ENCODE measurements around the gene IGF1R. TPM values are rescaled to one million over a fixed set of nuclear protein-coding genes. Genes with fewer than 3 reads are reported as not detected.

The IGF1R gene
- total RNA-seq, 2 experiments from 2014 or later: 21.5 to 23.4 TPM

DNA sequence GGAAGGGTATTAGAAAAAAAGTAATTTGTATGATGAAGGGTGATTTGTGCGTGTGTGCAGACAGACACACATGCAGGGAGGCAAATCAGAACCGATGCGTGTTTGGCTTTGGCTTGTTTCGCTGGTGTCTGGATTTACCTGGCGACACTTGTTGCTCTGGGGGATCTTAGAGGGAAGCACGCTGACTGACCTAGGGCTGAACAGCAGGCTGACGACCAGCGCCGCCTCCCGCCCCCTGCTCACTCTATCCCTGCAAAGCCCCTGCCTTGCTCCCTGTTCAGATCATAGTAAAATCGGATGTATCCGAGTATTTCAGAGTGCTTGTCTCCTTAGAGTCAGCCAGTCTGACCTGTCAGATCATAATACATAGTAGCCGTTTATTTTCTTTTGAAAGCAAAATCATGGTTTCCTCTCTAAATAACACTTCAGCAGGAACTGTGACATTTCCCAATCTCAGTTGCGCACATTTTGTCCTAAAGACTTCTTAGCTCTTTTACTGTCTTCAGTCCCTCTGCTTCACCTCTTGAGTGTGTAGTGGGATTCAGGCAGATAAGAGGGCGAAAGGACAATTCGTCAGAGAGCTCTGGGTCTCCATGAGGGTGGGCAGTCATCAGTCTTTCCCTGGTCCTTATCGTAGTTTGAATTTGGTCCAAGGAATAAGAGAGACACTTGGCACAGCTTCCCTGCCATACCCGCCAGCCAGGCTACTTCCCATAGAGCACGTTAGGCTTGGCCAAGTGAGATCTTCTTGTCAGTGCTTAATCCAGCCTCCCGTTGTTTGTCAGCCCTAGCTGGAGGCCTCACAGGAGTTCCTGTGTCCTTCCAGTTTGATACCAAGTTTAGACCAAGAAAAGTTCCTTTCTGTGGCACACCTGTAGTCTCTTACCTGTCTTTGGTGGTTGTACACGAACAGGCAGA is 261.9 kb downstream of the IGF1R start:
- POLR2A ChIA-PET: no interaction called here
- Mint-ChIP-seq H3K4me3 (no peak overlapping the region), H3K4me1 (peaks cover 4% of the 10 kb centered on the region), H3K27ac (no peak overlapping the region), H3K36me3 (peaks cover 3% of the 10 kb centered on the region), H3K27me3 (no peaks in the 10 kb centered on the region), H3K9me3 (no peaks in the 10 kb centered on the region)
- DNase-seq (no peak), ATAC-seq (ENCODE audit: low read depth) (no peak)

DNA sequence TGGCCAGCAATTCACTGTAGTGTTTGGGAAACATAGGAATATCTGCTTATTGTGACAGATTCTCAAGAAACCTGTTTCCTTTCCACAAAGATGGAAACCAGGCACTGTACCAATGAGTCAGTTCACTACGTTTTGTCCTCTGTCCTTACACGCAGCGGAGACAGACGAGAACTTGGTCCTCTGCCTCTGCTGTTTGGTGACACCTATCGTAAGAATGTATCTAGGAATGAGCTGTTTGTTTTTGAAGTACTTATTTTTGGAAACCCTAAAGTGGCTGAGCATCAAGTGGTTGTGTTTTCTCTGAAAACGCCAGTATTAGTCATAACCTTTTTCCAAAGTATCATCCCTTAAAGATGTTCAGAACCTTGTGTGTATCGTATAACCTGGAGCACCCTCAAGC is 266.3 kb downstream of the IGF1R start:
- H3K36me3 Mint-ChIP-seq: peaks cover 11% of the 10 kb centered on the region
- DNase-seq (no peak), ATAC-seq (ENCODE audit: low read depth) (no peak)
- H3K27ac Mint-ChIP-seq: no peak overlapping the region
- peaks cover 10% of the 10 kb centered on the region for H3K4me1 Mint-ChIP-seq
- H3K27me3 Mint-ChIP-seq: no peaks in the 10 kb centered on the region
- POLR2A ChIA-PET: no interaction called here
- H3K4me3 Mint-ChIP-seq: no peak overlapping the region
- no peaks in the 10 kb centered on the region for H3K9me3 Mint-ChIP-seq

DNA sequence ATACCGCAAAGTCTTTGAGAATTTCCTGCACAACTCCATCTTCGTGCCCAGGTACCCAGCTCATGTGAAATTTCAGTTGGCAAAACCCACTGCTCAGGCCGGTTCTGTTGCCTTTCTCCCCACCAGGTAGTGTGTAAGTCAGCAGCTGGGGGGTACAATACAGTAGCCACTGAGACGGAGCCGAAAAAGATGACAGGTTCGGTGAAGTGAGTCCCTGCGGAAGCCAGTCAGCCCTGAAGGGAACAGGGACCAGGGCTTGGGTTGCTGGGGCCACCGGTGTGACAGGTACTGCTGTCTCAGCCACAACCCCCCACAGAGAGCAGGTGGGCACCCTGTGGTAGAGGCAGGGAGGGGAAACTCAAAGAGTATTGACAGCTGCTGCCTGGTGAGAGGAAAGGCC is 268.5 kb downstream of the IGF1R start:
- no peak overlapping the region for H3K27ac Mint-ChIP-seq
- POLR2A ChIA-PET: no interaction called here
- no peak for ATAC-seq (ENCODE audit: low read depth)

DNA sequence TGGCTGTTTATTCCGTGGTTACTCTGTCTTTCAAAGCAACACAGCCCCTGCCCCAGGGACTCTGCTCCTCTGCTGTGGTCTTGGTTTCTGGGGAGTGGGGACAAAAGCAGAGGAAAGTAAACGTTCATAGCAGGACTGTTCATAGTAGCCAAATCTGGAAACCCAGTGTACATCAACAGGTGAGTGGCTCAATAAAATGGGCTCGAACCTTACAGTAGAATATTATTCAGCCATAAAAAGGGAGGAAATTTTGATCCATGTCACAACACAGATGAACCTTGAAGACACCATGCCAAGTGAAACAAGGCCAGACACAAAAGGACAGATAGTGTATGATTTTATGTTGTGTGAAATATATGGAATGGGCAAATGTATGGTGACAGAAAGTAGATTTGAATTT is 269.1 kb downstream of the IGF1R start:
- Mint-ChIP-seq H3K27ac (no peak overlapping the region), H3K27me3 (no peaks in the 10 kb centered on the region), H3K4me1 (peaks cover 11% of the 10 kb centered on the region), H3K9me3 (no peaks in the 10 kb centered on the region), H3K4me3 (no peak overlapping the region), H3K36me3 (peaks cover 14% of the 10 kb centered on the region)
- DNase-seq (no peak), ATAC-seq (ENCODE audit: low read depth) (no peak)
- POLR2A ChIA-PET: no interaction called here

More for the DNA sequence above, 268.5 kb downstream of the IGF1R start:
- no peak overlapping the region for H3K4me3 Mint-ChIP-seq
- H3K36me3 Mint-ChIP-seq: peaks cover 12% of the 10 kb centered on the region
- H3K9me3 Mint-ChIP-seq: no peaks in the 10 kb centered on the region
- no peaks in the 10 kb centered on the region for H3K27me3 Mint-ChIP-seq
- no peak for DNase-seq
- H3K4me1 Mint-ChIP-seq: peaks cover 15% of the 10 kb centered on the region

DNA sequence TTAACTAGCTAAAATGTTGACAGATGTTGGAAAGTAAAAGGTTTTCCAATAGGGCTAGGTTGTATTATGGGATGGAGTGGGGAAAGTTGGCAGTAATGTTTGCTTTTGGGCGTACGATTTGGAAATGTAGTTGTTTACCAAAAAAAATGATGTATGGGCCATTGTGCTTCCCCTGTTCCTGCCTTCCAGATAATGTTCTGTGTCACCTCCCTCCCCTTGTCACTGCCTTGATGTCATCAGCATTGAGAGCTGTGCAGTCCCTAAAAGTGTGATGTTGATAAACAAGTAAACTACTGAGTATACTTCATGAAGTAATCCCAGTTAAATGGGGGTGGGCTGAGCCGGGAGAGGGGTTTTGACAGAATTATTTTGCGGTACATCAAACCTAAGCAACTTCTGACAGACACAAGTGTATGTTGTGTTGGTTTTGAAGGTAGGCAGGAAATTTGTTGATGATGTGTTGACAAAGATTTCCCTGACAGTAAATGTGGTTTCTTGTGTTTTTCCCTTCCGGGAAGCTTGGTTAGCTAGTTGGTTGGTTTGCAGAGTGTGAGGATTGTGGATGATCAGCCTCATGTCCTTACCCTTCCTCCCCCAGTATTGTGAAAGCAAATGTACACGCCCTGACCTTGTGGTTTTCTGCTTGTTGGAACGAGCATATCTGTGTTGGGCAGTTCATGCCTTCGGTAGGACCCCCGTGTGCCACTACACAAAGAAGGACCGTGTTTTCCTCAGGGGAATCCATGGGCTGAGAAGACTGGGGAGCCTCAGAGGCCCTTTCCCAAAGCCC is 271.9 kb downstream of the IGF1R start:
- peaks cover 11% of the 10 kb centered on the region for H3K4me1 Mint-ChIP-seq
- no peak overlapping the region for H3K4me3 Mint-ChIP-seq
- DNase-seq: no peak
- POLR2A ChIA-PET: no interaction called here
- no peaks in the 10 kb centered on the region for H3K27me3 Mint-ChIP-seq
- no peak overlapping the region for H3K27ac Mint-ChIP-seq
- H3K36me3 Mint-ChIP-seq: peaks cover 16% of the 10 kb centered on the region
- ATAC-seq (ENCODE audit: low read depth): no peak
- no peaks in the 10 kb centered on the region for H3K9me3 Mint-ChIP-seq

DNA sequence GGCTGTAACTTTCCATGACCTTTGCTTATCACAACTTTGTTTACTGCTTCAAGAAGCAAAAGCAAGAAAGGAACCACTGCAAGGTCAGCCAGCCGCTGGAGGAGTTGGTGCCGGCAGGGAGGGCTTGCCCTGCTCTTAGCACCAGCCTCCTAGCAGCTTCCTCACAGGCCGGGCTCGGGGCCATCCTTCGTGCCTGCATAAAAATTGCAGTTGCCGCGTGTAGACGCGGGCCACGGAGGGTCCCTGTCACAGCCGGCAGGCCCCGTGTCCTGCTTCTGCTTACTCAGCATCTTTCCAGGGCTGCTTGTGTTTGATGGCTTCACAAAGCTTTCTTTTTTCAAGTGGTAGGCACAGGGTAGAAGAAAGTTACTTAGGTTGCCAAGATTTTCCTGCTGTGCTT is 274.8 kb downstream of the IGF1R start:
- H3K9me3 Mint-ChIP-seq: no peaks in the 10 kb centered on the region
- peaks cover 9% of the 10 kb centered on the region for H3K4me1 Mint-ChIP-seq
- H3K36me3 Mint-ChIP-seq: peaks cover 12% of the 10 kb centered on the region
- H3K27me3 Mint-ChIP-seq: no peaks in the 10 kb centered on the region
- no peak overlapping the region for H3K4me3 Mint-ChIP-seq
- ATAC-seq (ENCODE audit: low read depth) (no peak), DNase-seq (no peak)
- no peak overlapping the region for H3K27ac Mint-ChIP-seq
- POLR2A ChIA-PET: no interaction called here

DNA sequence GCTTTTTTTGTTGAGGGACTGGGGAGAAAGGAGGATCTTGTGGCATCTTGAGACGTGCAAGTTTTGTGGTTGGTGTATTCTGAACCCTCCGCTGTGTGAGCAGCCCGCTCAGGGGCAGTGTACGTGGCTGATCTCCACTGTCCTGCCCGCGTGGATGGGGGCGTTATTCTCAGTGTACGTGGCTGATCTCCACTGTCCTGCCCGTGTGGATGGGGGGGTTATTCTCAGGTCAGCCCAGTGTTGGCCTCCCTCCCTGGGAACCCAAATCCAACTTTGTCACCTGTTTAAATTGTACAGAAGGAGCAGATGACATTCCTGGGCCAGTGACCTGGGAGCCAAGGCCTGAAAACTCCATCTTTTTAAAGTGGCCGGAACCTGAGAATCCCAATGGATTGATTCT is 275.2 kb downstream of the IGF1R start:
- ATAC-seq (ENCODE audit: low read depth) (no peak), DNase-seq (no peak)
- no peaks in the 10 kb centered on the region for H3K9me3 Mint-ChIP-seq
- no peaks in the 10 kb centered on the region for H3K27me3 Mint-ChIP-seq
- POLR2A ChIA-PET: no interaction called here
- H3K4me1 Mint-ChIP-seq: peaks cover 9% of the 10 kb centered on the region
- H3K27ac Mint-ChIP-seq: no peak overlapping the region
- no peak overlapping the region for H3K4me3 Mint-ChIP-seq
- peaks cover 12% of the 10 kb centered on the region for H3K36me3 Mint-ChIP-seq

DNA sequence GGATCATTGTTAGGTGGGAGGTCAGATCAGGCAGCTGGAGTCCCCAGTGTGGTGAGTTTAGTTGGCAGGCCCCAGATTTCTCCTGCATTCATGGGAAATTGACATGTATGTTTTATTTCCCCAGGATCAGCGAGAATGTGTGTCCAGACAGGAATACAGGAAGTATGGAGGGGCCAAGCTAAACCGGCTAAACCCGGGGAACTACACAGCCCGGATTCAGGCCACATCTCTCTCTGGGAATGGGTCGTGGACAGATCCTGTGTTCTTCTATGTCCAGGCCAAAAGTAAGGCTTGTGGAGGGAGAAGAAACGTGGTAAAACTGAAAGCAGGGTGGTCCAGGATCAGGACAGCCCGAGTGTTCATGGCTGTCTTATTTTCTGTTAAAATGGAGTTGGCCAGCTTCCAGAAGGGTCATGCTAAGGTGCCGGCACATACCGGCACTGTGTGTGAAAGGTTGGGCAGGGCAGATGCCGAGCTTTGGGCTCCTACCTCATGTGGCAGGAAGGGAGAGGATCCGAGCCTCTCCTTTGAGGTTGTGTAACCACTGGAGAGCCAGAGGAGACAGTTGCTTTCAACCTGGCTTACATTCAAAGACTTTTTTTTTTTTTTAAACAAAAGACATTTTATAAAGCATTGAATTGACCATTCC is 276.2 kb downstream of the IGF1R start:
- POLR2A ChIA-PET: no interaction called here
- H3K4me3 Mint-ChIP-seq: no peak overlapping the region
- H3K27ac Mint-ChIP-seq: no peak overlapping the region
- ATAC-seq (ENCODE audit: low read depth) (no peak), DNase-seq (no peak)
- peaks cover 5% of the 10 kb centered on the region for H3K4me1 Mint-ChIP-seq
- no peaks in the 10 kb centered on the region for H3K9me3 Mint-ChIP-seq
- H3K36me3 Mint-ChIP-seq: peaks cover 9% of the 10 kb centered on the region
- H3K27me3 Mint-ChIP-seq: no peaks in the 10 kb centered on the region

DNA sequence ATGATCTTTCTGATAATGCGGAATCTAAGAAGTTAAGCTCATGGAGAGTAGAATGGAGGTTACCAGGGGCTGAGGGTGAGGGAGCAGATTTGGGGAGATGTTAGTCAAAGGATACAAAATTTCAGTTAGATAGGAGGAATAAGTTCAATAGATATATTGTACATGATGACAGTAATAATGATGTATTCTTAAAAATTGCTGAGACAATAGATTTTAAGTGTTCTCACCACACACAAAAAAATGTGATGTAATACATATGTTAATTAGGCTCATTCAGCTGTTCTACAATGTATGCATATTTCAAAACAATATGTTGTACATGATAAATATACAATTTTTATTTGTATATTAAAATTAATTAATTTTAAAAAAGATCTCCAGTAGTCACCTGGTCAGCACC is 277.9 kb downstream of the IGF1R start:
- POLR2A ChIA-PET: no interaction called here
- DNase-seq (no peak), ATAC-seq (ENCODE audit: low read depth) (no peak)
- Mint-ChIP-seq H3K9me3 (no peaks in the 10 kb centered on the region), H3K27ac (no peak overlapping the region), H3K27me3 (no peaks in the 10 kb centered on the region), H3K4me1 (no peaks in the 10 kb centered on the region), H3K4me3 (no peak overlapping the region), H3K36me3 (peaks cover 7% of the 10 kb centered on the region)

DNA sequence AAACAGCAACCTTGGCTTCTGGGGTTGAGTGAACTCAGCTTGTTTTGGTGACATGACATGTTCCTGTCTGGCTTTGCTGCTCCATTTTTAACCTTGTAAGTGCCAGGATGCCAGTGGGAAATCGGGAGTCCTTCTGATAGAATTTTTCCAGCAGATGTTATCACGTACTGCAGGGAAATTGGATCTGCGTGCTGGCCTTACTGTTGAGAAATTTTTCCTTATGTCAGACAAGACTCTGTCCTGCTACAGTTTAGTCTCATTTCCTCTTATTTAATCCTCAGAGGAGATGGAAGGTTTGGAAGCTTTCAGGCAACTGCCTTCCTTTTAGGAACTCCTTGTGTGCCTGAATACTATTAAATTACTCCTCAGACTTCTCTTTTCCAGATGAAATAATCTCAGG is 278.7 kb downstream of the IGF1R start:
- ATAC-seq (ENCODE audit: low read depth) (no peak), DNase-seq (no peak)
- H3K27me3 Mint-ChIP-seq: no peaks in the 10 kb centered on the region
- POLR2A ChIA-PET: no interaction called here
- no peak overlapping the region for H3K27ac Mint-ChIP-seq
- no peaks in the 10 kb centered on the region for H3K9me3 Mint-ChIP-seq
- no peak overlapping the region for H3K4me3 Mint-ChIP-seq
- peaks cover 5% of the 10 kb centered on the region for H3K36me3 Mint-ChIP-seq
- no peaks in the 10 kb centered on the region for H3K4me1 Mint-ChIP-seq

DNA sequence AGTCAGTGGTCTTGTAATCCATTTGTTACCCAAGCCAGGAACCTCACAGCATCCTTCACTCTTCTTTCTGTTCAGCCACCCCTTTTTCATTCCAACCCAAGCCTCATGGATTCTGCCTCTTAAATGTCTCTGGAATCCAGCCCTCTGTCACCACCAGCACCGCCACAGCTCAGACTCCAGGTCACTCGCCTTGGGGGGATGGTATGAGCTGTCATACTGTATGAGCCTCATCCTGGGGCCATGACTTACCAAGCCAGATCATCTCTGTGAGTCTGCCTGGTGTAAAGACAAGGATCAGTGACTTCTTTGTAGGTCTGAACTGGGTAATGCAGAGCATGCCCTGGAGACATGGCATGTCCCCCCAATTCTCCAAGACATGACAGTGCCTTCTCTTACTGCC is 279.7 kb downstream of the IGF1R start:
- POLR2A ChIA-PET: no interaction called here
- Mint-ChIP-seq H3K9me3 (no peaks in the 10 kb centered on the region), H3K4me1 (no peaks in the 10 kb centered on the region), H3K36me3 (peaks cover 1% of the 10 kb centered on the region), H3K4me3 (no peak overlapping the region), H3K27ac (no peak overlapping the region), H3K27me3 (no peaks in the 10 kb centered on the region)
- ATAC-seq (ENCODE audit: low read depth) (no peak), DNase-seq (no peak)

DNA sequence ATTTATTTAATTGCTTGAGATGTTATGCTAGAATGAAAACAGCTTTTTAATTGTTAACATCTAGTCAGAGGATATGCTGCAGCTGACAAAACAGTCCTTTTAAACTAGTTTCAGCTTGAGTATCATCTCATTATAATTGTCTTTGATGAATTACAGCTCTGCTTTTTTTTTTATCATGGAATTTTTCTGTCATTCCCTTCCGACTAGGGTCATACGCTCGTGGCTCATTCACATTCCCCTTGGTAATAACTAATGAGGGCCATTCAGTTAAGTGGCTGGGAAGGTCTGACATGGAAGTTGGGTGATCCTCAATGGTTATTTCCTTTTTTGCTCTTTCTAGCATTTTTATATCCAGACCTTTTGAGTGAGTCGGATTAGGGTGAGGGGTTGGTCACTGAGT is 282.2 kb downstream of the IGF1R start:
- no peaks in the 10 kb centered on the region for H3K9me3 Mint-ChIP-seq
- H3K4me3 Mint-ChIP-seq: no peak overlapping the region
- H3K27ac Mint-ChIP-seq: no peak overlapping the region
- ATAC-seq (ENCODE audit: low read depth): no peak
- DNase-seq: no peak
- peaks cover 4% of the 10 kb centered on the region for H3K36me3 Mint-ChIP-seq
- H3K27me3 Mint-ChIP-seq: no peaks in the 10 kb centered on the region
- no peaks in the 10 kb centered on the region for H3K4me1 Mint-ChIP-seq
- POLR2A ChIA-PET: no interaction called here

DNA sequence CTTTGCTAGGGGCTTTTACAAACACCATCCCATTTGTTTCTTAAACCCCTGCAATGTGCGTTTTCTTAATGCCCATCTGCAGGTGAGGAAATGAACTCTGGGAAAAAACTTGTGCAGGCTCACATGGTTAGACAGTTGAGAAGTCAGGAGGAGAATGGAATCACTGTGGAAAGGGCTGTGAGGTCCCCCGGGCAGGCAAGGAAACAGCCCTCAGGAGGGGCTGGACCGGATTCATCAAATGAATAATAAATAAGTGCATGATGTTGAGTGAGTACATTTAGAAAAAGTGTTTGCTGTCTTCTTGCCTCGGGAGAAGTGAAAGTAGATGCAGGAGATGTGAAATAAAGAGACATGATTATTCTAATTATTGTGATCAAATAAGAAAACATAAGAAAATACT is 282.7 kb downstream of the IGF1R start:
- ATAC-seq (ENCODE audit: low read depth) (no peak), DNase-seq (no peak)
- Mint-ChIP-seq H3K4me1 (no peaks in the 10 kb centered on the region), H3K9me3 (no peaks in the 10 kb centered on the region), H3K4me3 (no peak overlapping the region), H3K27me3 (no peaks in the 10 kb centered on the region), H3K27ac (no peak overlapping the region), H3K36me3 (peaks cover 6% of the 10 kb centered on the region)
- POLR2A ChIA-PET: no interaction called here

DNA sequence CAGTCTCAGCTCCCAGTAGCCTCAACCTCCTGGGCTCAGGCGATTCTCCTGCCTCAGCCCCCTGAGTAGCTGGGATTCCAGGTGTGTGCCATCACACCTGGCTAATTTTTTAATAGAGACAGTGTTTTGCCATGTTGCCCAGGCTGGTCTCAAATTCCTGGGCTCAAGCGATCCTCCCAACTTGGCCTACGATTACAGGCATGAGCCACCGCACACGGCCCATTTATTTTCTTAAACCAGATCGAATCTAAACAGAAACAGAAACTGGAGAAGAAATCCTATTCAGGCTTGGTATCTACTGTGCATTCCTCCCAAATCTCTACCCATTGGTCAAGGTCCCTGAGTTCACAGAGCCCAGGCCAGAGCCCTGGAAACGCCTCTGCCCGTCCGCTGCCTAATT is 285.1 kb downstream of the IGF1R start:
- H3K36me3 Mint-ChIP-seq: peaks cover 6% of the 10 kb centered on the region
- no peak overlapping the region for H3K4me3 Mint-ChIP-seq
- peaks cover 6% of the 10 kb centered on the region for H3K4me1 Mint-ChIP-seq
- ATAC-seq (ENCODE audit: low read depth) (no peak), DNase-seq (no peak)
- no peaks in the 10 kb centered on the region for H3K9me3 Mint-ChIP-seq
- POLR2A ChIA-PET: no interaction called here
- H3K27ac Mint-ChIP-seq: no peak overlapping the region
- H3K27me3 Mint-ChIP-seq: no peaks in the 10 kb centered on the region
